Heart right ventricle (tissue), 16 donors: Measurements from ENCODE around the gene MAP7D2. TPM values are rescaled to one million over a fixed set of nuclear protein-coding genes. Genes with fewer than 3 reads are reported as not detected.

Experiments
- ATAC-seq, 8 donors: fragments of 200-7000 bp; cut with Tn5 transposase; one replicate each; pipeline ENCODE4 v1.9.1; 2020; ENCODE audit warnings: mild to moderate bottlenecking in 8 of 8, moderate library complexity in 8 of 8, moderate number of reproducible peaks in 1 of 8
- DNase-seq, 2 donors: peaks; one replicate each; pipeline ENCODE4 v3.0.0-alpha.2; 2020
- H3K27ac ChIP-seq, 10 donors: fragments of 200-600 bp; sonication (generic) in 2 of 10; one replicate each; pipeline versions ENCODE4 v1.5.0 to v1.8.0; 2020 to 2022; ENCODE audit warnings: mild to moderate bottlenecking in 3 of 10
- H3K27me3 ChIP-seq, 7 donors: fragments of 200-600 bp; one replicate each; pipeline ENCODE4 v1.8.0; 2021 to 2022; ENCODE audit warnings: mild to moderate bottlenecking in 2 of 7
- H3K36me3 ChIP-seq, 9 donors: fragments of 200-600 bp; sonication (generic) in 1 of 9; one replicate each; pipeline versions ENCODE4 v1.5.0 to v1.8.0; 2020 to 2022; ENCODE audit warnings: mild to moderate bottlenecking in 2 of 9
- H3K4me1 ChIP-seq, 9 donors: fragments of 200-600 bp; sonication (generic) in 1 of 9; one replicate each; pipeline versions ENCODE4 v1.5.0 to v1.8.0; 2020 to 2022; ENCODE audit warnings: mild to moderate bottlenecking in 4 of 9
- H3K4me3 ChIP-seq, 10 donors: fragments of 200-600 bp; sonication (generic) in 2 of 10; one replicate each; pipeline versions ENCODE4 v1.5.0 to v1.8.0; 2020 to 2022; ENCODE audit warnings: mild to moderate bottlenecking in 7 of 10, moderate library complexity in 2 of 10
- H3K9me3 ChIP-seq, 11 donors: fragments of 200-600 bp in 10 of 11; sonication (generic) in 2 of 11; one replicate each; pipeline versions ENCODE4 v1.5.0 to v1.8.0; 2013 to 2022; ENCODE audit warnings: mild to moderate bottlenecking in 2 of 11, control low read depth in 1 of 11, moderate library complexity in 1 of 11
- CTCF ChIP-seq, 9 donors: fragments of 200-600 bp; sonication (generic) in 2 of 9; IDR thresholded peaks; one replicate each; pipeline versions ENCODE4 v1.5.0 to v1.8.0; 2021 to 2022; ENCODE audit warnings: antibody characterized with exemption in 9 of 9, mild to moderate bottlenecking in 5 of 9, moderate library complexity in 1 of 9
- WGBS, 2 donors: extraction: QIAGEN DNeasy Blood & Tissue Kit; methylation state at CpG; one replicate each; pipeline ENCODE4 v1.1.7; 2013; ENCODE audit warnings: inconsistent platforms in 1 of 2; 5-methylcytosine and 5-hydroxymethylcytosine counted together
- intact Hi-C, 10 donors: fragments of 100-400 bp; cut with DNase I; formaldehyde crosslinking; loops; one replicate each; pipeline versions ENCODE4 v1.11.1 to v1.14.2; 2022
- polyA plus RNA-seq, 2 donors: library from polyadenylated mRNA; stranded (reverse); fragments of 200-250 nt; gene quantifications; one replicate each; pipeline ENCODE4 v1.2.3, GENCODE V29; 2013
- total RNA-seq, 10 donors: library from RNA; stranded (reverse); fragmentation: NEBNext Ultra II Directional in 3 of 10; extraction: Animal tissue kit (Norgen Biotek cat#: 25700) in 3 of 10; gene quantifications; one replicate each; pipeline versions ENCODE4 v1.2.1 to v1.2.4, GENCODE V29; 2021 to 2023
- donor health status: Arrhythmogenic right ventricular cardiomyopathy.
- donor health status: ischemic (EF 13 %, LVEDD 7.1; RV severe dilation, severe dysfunction).
- donor health status: healthy with polysubstance abuse.
- donor health status: DM: no; HTN: yes; CAD: no.
- donor health status: DM: no; HTN: no; CAD: no.
- donor health status: ischemic (EF 25% LVEDD 6.9; RV normal size, moderate dysfunction).
- donor health status: ischemic (EF 25% LVEDD 5.7; RV mildly dilated, moderate dysfunction).
- donor health status: healthy.
- donor health status: DM: yes; HTN: yes; CAD: no.
- donor health status: Ischemic cardiomyopathy.
- donor health status: ischemic (EF 35%, LVEDD 5.7; RV mildly dilated, moderate dysfunction).
- donor health status: nonischemic (EF 11% LVEDD 7.7; RV severe dilation, severe dysfunction).
- donor health status: DM: yes; HTN: yes; CAD: no.
- donor health status: PGD.
- donor health status: ischemic (EF 29% LVEDD 5.4; RV normal size, mild dysfunction).
- donor health status: nonischemic (EF 23%, LVEDD 6.1; RV moderate dilation, normal function).

The MAP7D2 gene
- total and polyA plus RNA-seq, 12 donors, result 0.03 to 0.82 (median 0.38) TPM

GRCh38 chrX:20026278-20026677 is 90.4 kb downstream of the MAP7D2 start:
- Histone ChIP-seq H3K9me3 (no peaks in the 10 kb centered on the region), H3K27ac (no peak overlapping the region), H3K36me3 (no peaks in the 10 kb centered on the region), H3K27me3 (peaks cover 0 to 28% (median 0%) of the 10 kb centered on the region in 7 donors), H3K4me1 (no peaks in the 10 kb centered on the region), H3K4me3 (no peak overlapping the region)
- intact Hi-C loops, result no loop called here
- TF ChIP-seq CTCF (IDR thresholded peaks at IDR 0.05), result no peak
- ATAC-seq (no peak), DNase-seq (no peak)
- 39 to 47% methylated on average over 2 of the region's 2 CpGs for WGBS, 2 donors

GRCh38 chrX:20019672-20020365 is 96.9 kb downstream of the MAP7D2 start:
- Histone ChIP-seq H3K36me3 (no peaks in the 10 kb centered on the region), H3K4me1 (no peaks in the 10 kb centered on the region), H3K9me3 (peaks cover 0 to 28% (median 0%) of the 10 kb centered on the region in 11 donors), H3K27ac (no peak overlapping the region), H3K27me3 (peaks cover 0 to 4% (median 0%) of the 10 kb centered on the region in 7 donors), H3K4me3 (no peak overlapping the region)
- WGBS, 2 donors, result 59 to 76% methylated on average over 6 of the region's 6 CpGs
- intact Hi-C loops, result no loop called here
- no peak for TF ChIP-seq CTCF (IDR thresholded peaks at IDR 0.05)
- DNase-seq, result peak; percentile 13 to 30
- ATAC-seq, result peak in 6 of 8 donors; percentile 52 to 73 (median 58)

- Histone ChIP-seq H3K27ac (no peak overlapping the region), H3K9me3 (peaks cover 0 to 39% (median 0%) of the 10 kb centered on the region in 11 donors), H3K36me3 (no peaks in the 10 kb centered on the region), H3K4me1 (no peaks in the 10 kb centered on the region), H3K27me3 (peaks cover 0 to under 1% (median 0%) of the 10 kb centered on the region in 7 donors), H3K4me3 (no peak overlapping the region)
- intact Hi-C loops, result no loop called here
- WGBS, 2 donors, result 78 to 81% methylated on average over 2 of the region's 2 CpGs
- ATAC-seq, result no peak
- TF ChIP-seq CTCF (IDR thresholded peaks at IDR 0.05), result no peak
- DNase-seq, result no peak
These were observed 100.1 kb downstream of the MAP7D2 start for GRCh38 chrX:20016616-20016945.

GRCh38 chrX:20015945-20016615 is 100.6 kb downstream of the MAP7D2 start:
- TF ChIP-seq CTCF (IDR thresholded peaks at IDR 0.05), result no peak
- intact Hi-C loops, result no loop called here
- Histone ChIP-seq H3K27me3 (peaks cover 0 to 5% (median 0%) of the 10 kb centered on the region in 7 donors), H3K27ac (no peak overlapping the region), H3K4me1 (no peaks in the 10 kb centered on the region), H3K9me3 (peaks cover 0 to 39% (median 0%) of the 10 kb centered on the region in 11 donors), H3K36me3 (no peaks in the 10 kb centered on the region), H3K4me3 (no peak overlapping the region)
- WGBS, 2 donors, result 57 to 66% methylated on average over 9 of the region's 9 CpGs
- ATAC-seq (no peak), DNase-seq (no peak)
